A204.1 (cell line): ENCODE data around the gene NAV3.

Source experiments
- FAIRE-seq: peaks from 2 replicates; lab custom pipeline; 2012; peaks lifted over from hg19 to GRCh38; lab: Jason Lieb, UNC

The NAV3 gene

GRCh38 chr12:77995436-77996167, 164.9 kb downstream of the NAV3 start:
- no peak for FAIRE-seq

- FAIRE-seq, result peak; percentile 74
These were observed 166.0 kb downstream of the NAV3 start for GRCh38 chr12:77996670-77997069.

GRCh38 chr12:77998236-77998786, 167.6 kb downstream of the NAV3 start:
- no peak for FAIRE-seq

GRCh38 chr12:77999074-77999715, 168.5 kb downstream of the NAV3 start:
- no peak for FAIRE-seq

GRCh38 chr12:78002878-78003277, 172.2 kb downstream of the NAV3 start:
- no peak for FAIRE-seq

- FAIRE-seq, result no peak
These were observed 173.8 kb downstream of the NAV3 start for GRCh38 chr12:78004249-78005093.

GRCh38 chr12:78005094-78005492, 174.4 kb downstream of the NAV3 start:
- no peak for FAIRE-seq

GRCh38 chr12:78007173-78007572, 176.5 kb downstream of the NAV3 start:
- no peak for FAIRE-seq

GRCh38 chr12:78009031-78009430, 178.3 kb downstream of the NAV3 start:
- no peak for FAIRE-seq

GRCh38 chr12:78018171-78018910, 187.6 kb downstream of the NAV3 start:
- no peak for FAIRE-seq

GRCh38 chr12:78018939-78019338, 188.2 kb downstream of the NAV3 start:
- FAIRE-seq, result no peak

GRCh38 chr12:78028426-78028825, 197.7 kb downstream of the NAV3 start:
- no peak for FAIRE-seq

- FAIRE-seq, result no peak
These were observed 203.3 kb downstream of the NAV3 start for GRCh38 chr12:78034025-78034424.

GRCh38 chr12:78035901-78036606, 205.4 kb downstream of the NAV3 start:
- FAIRE-seq, result no peak

- no peak for FAIRE-seq
These were observed 206.2 kb downstream of the NAV3 start for GRCh38 chr12:78036874-78037273.

GRCh38 chr12:78037707-78038106, 207.0 kb downstream of the NAV3 start:
- no peak for FAIRE-seq

- FAIRE-seq, result no peak
These were observed 207.8 kb downstream of the NAV3 start for GRCh38 chr12:78038541-78038940.

GRCh38 chr12:78038986-78039385, 208.3 kb downstream of the NAV3 start:
- no peak for FAIRE-seq

- no peak for FAIRE-seq
These were observed 209.4 kb downstream of the NAV3 start for GRCh38 chr12:78040111-78040510.

- no peak for FAIRE-seq
These were observed 220.1 kb downstream of the NAV3 start for GRCh38 chr12:78050790-78051189.

GRCh38 chr12:78055545-78055944, 224.9 kb downstream of the NAV3 start:
- FAIRE-seq, result no peak
